Trophoblast cell (in vitro differentiated cells and primary cell): ENCODE measurements around the gene SPTBN2.
A peak's percentile ranks its signal among the peaks of the same experiment; 100 is the strongest.

ENCODE experiments used
- DNase-seq, 2 donors: peaks; one replicate each; pipeline ENCODE4 v3.0.0-alpha.2; 2016
- H2AFZ ChIP-seq: 2 replicates; pipeline ENCODE4 v1.6.1; 2013; ENCODE audit warnings: low read length, moderate library complexity, mild to moderate bottlenecking; ENCODE audit not compliant: insufficient read depth, poor library complexity
- H2AK5ac ChIP-seq: 2 replicates; pipeline ENCODE4 v1.6.1; 2013; ENCODE audit warnings: mild to moderate bottlenecking, low read length
- H2BK120ac ChIP-seq: 2 replicates; pipeline ENCODE4 v1.6.1; 2013; ENCODE audit warnings: low read length, mild to moderate bottlenecking, moderate library complexity; ENCODE audit not compliant: insufficient read depth, poor library complexity
- H2BK12ac ChIP-seq: 2 replicates; pipeline ENCODE4 v1.6.1; 2013; ENCODE audit warnings: mild to moderate bottlenecking, low read length, moderate library complexity
- H2BK5ac ChIP-seq: 2 replicates; pipeline ENCODE4 v1.6.1; 2013; ENCODE audit warnings: low read length, low read depth, moderate library complexity, mild to moderate bottlenecking; ENCODE audit not compliant: poor library complexity
- H3K14ac ChIP-seq: 2 replicates; pipeline ENCODE4 v1.6.1; 2013; ENCODE audit warnings: mild to moderate bottlenecking, low read length
- H3K18ac ChIP-seq: 2 replicates; pipeline ENCODE4 v1.6.1; 2013; ENCODE audit warnings: mild to moderate bottlenecking, low read length
- H3K23ac ChIP-seq: 2 replicates; pipeline ENCODE4 v1.6.1; 2013; ENCODE audit warnings: low read length
- H3K27ac ChIP-seq: 2 replicates; pipeline ENCODE4 v1.5.1; 2013; ENCODE audit warnings: low read depth, mild to moderate bottlenecking, inconsistent platforms, low read length, moderate library complexity
- H3K27me3 ChIP-seq: 2 replicates; pipeline ENCODE4 v1.6.1; 2013; ENCODE audit warnings: inconsistent platforms, mild to moderate bottlenecking, low read length, moderate library complexity; ENCODE audit not compliant: insufficient read depth
- H3K36me3 ChIP-seq, 2 experiments: 1 replicate in 1 of 2; 2 replicates in 1 of 2; pipeline ENCODE4 v1.6.1; 2013; ENCODE audit warnings: low read length in 2 of 2, mild to moderate bottlenecking in 2 of 2, moderate library complexity in 1 of 2; ENCODE audit not compliant: insufficient read depth in 2 of 2, control insufficient read depth in 1 of 2
- H3K4ac ChIP-seq: 2 replicates; pipeline ENCODE4 v1.6.1; 2013; ENCODE audit warnings: low read depth, mild to moderate bottlenecking, low read length, moderate library complexity
- H3K4me1 ChIP-seq, 2 experiments: 1 replicate in 1 of 2; 2 replicates in 1 of 2; pipeline ENCODE4 v1.6.1; 2013; ENCODE audit warnings: low read length in 2 of 2, mild to moderate bottlenecking in 2 of 2, moderate library complexity in 1 of 2; ENCODE audit not compliant: insufficient read depth in 2 of 2, control insufficient read depth in 1 of 2
- H3K4me2 ChIP-seq: 2 replicates; pipeline ENCODE4 v1.6.1; 2013; ENCODE audit warnings: inconsistent platforms, mild to moderate bottlenecking, low read length, moderate library complexity
- H3K4me3 ChIP-seq: 2 replicates; pipeline ENCODE4 v1.5.1; 2013; ENCODE audit warnings: mild to moderate bottlenecking, low read depth, low read length, inconsistent platforms
- H3K79me1 ChIP-seq: one replicate; pipeline ENCODE4 v1.6.1; 2013; ENCODE audit warnings: low read length
- H3K79me2 ChIP-seq: 2 replicates; pipeline ENCODE4 v1.6.1; 2013; ENCODE audit warnings: low read length, mild to moderate bottlenecking; ENCODE audit not compliant: control insufficient read depth, insufficient read depth, poor library complexity
- H3K9ac ChIP-seq: 2 replicates; pipeline ENCODE4 v1.6.1; 2013; ENCODE audit warnings: mild to moderate bottlenecking, low read length
- H3K9me3 ChIP-seq: 2 replicates; pipeline ENCODE4 v1.6.1; 2013; ENCODE audit warnings: low read depth, mild to moderate bottlenecking, control low read depth, inconsistent platforms, low read length; ENCODE audit not compliant: insufficient read depth
- H4K12ac ChIP-seq: 2 replicates; pipeline ENCODE4 v1.6.1; 2013; ENCODE audit warnings: low read depth, mild to moderate bottlenecking, low read length, moderate library complexity
- H4K8ac ChIP-seq: 2 replicates; pipeline ENCODE4 v1.6.1; 2013; ENCODE audit warnings: low read depth, mild to moderate bottlenecking, low read length, moderate library complexity
- H4K91ac ChIP-seq: one replicate; pipeline ENCODE4 v1.6.1; 2013; ENCODE audit warnings: low read depth, mild to moderate bottlenecking, low read length, moderate library complexity
- WGBS: extraction: QIAGEN DNeasy Blood & Tissue Kit; methylation state at CpG from one replicate; pipeline ENCODE4 v1.1.7; 2013; ENCODE audit warnings: missing lambda C conversion rate; ENCODE audit not compliant: insufficient read length, insufficient coverage; ENCODE audit errors: extremely low coverage; 5-methylcytosine and 5-hydroxymethylcytosine counted together

Gene SPTBN2

GRCh38 chr11:66717925-66718319, 11.1 kb downstream of the SPTBN2 start:
- Histone ChIP-seq H3K9ac (no peak overlapping the region), H4K8ac (no peak overlapping the region)
- no CpG with 5 or more reads among the region's 14 CpGs for WGBS

GRCh38 chr11:66716996-66717395, 12.0 kb downstream of the SPTBN2 start:
- Histone ChIP-seq H3K18ac (no peak overlapping the region), H2AFZ (no peak overlapping the region), H3K79me1 (peaks cover 10% of the 10 kb centered on the region), H3K4ac (no peak overlapping the region), H3K9ac (no peak overlapping the region), H4K12ac (no peak overlapping the region), H3K27me3 (no peaks in the 10 kb centered on the region), H4K91ac (no peak overlapping the region), H3K9me3 (no peaks in the 10 kb centered on the region), H2BK5ac (no peak overlapping the region), H3K4me2 (no peak overlapping the region), H3K14ac (no peak overlapping the region), H2AK5ac (no peak overlapping the region), H2BK12ac (no peak overlapping the region), H3K23ac (no peak overlapping the region), H3K79me2 (no peaks in the 10 kb centered on the region), H3K36me3 (peaks cover 6 to 14% of the 10 kb centered on the region in 2 experiments), H3K4me3 (no peak overlapping the region), H3K27ac (no peak overlapping the region), H2BK120ac (no peak overlapping the region), H4K8ac (no peak overlapping the region), H3K4me1 (peaks cover 21 to 30% of the 10 kb centered on the region in 2 experiments)
- no CpG with 5 or more reads among the region's 3 CpGs for WGBS
- DNase-seq = no peak

More at GRCh38 chr11:66717925-66718319, 11.1 kb downstream of the SPTBN2 start:
- Histone ChIP-seq H3K79me2 (no peaks in the 10 kb centered on the region), H3K4me1 (peaks cover 21 to 30% of the 10 kb centered on the region in 2 experiments), H2BK5ac (no peak overlapping the region), H3K14ac (peak overlapping the region; percentile 52), H2BK12ac (peak overlapping the region; percentile 75), H3K79me1 (peaks cover 10% of the 10 kb centered on the region), H3K4ac (no peak overlapping the region), H3K9me3 (no peaks in the 10 kb centered on the region), H2AFZ (no peak overlapping the region), H3K27ac (no peak overlapping the region), H3K36me3 (peaks cover 6 to 14% of the 10 kb centered on the region in 2 experiments), H3K4me3 (peak overlapping the region; percentile 3), H3K4me2 (peak overlapping the region; percentile 35), H2AK5ac (peak overlapping the region; percentile 6), H4K91ac (peak overlapping the region; percentile 63), H2BK120ac (peak overlapping the region; percentile 59), H3K27me3 (no peaks in the 10 kb centered on the region), H4K12ac (no peak overlapping the region), H3K18ac (peak overlapping the region; percentile 28), H3K23ac (no peak overlapping the region)
- no peak for DNase-seq

GRCh38 chr11:66715346-66716085, 13.5 kb downstream of the SPTBN2 start:
- H3K27ac ChIP-seq = no peak overlapping the region
- H3K4me2 ChIP-seq = no peak overlapping the region
- H2BK120ac ChIP-seq = no peak overlapping the region
- no peak overlapping the region for H4K91ac ChIP-seq
- no peak for DNase-seq
- peaks cover 10% of the 10 kb centered on the region for H3K79me1 ChIP-seq
- no peak overlapping the region for H3K23ac ChIP-seq
- H2BK12ac ChIP-seq = no peak overlapping the region
- no peak overlapping the region for H4K8ac ChIP-seq
- H2AK5ac ChIP-seq = no peak overlapping the region
- H3K4ac ChIP-seq = no peak overlapping the region
- H3K14ac ChIP-seq = no peak overlapping the region
- no peak overlapping the region for H4K12ac ChIP-seq
- no CpG with 5 or more reads among the region's 19 CpGs for WGBS
- peaks cover 6 to 18% of the 10 kb centered on the region in 2 experiments for H3K36me3 ChIP-seq
- H3K4me3 ChIP-seq = no peak overlapping the region
- no peak overlapping the region for H3K9ac ChIP-seq
- no peaks in the 10 kb centered on the region for H3K27me3 ChIP-seq
- peaks cover 19 to 26% of the 10 kb centered on the region in 2 experiments for H3K4me1 ChIP-seq
- H3K79me2 ChIP-seq = no peaks in the 10 kb centered on the region
- H2BK5ac ChIP-seq = no peak overlapping the region
- H3K9me3 ChIP-seq = no peaks in the 10 kb centered on the region
- no peak overlapping the region for H3K18ac ChIP-seq
- H2AFZ ChIP-seq = no peak overlapping the region

- H3K4me2 ChIP-seq = no peak overlapping the region
- peaks cover 6 to 10% of the 10 kb centered on the region in 2 experiments for H3K4me1 ChIP-seq
- WGBS = no CpG with 5 or more reads among the region's 12 CpGs
Observed at GRCh38 chr11:66713746-66714480, 15.1 kb downstream of the SPTBN2 start.

More at GRCh38 chr11:66713746-66714480, 15.1 kb downstream of the SPTBN2 start:
- Histone ChIP-seq H3K9me3 (no peaks in the 10 kb centered on the region), H3K18ac (no peak overlapping the region), H2BK5ac (no peak overlapping the region), H3K14ac (no peak overlapping the region), H3K79me1 (peaks cover 7% of the 10 kb centered on the region), H3K9ac (no peak overlapping the region), H4K8ac (no peak overlapping the region), H3K23ac (no peak overlapping the region), H3K27ac (no peak overlapping the region), H2BK12ac (no peak overlapping the region), H3K79me2 (no peaks in the 10 kb centered on the region), H2BK120ac (no peak overlapping the region), H3K4ac (no peak overlapping the region), H3K27me3 (no peaks in the 10 kb centered on the region), H4K12ac (no peak overlapping the region), H2AFZ (no peak overlapping the region), H3K36me3 (peaks cover 6 to 19% of the 10 kb centered on the region in 2 experiments), H2AK5ac (no peak overlapping the region), H4K91ac (no peak overlapping the region), H3K4me3 (no peak overlapping the region)
- DNase-seq = no peak
